HCEC 1CT (cell line): ENCODE results near the gene CTNND2.

Experiments
- DNase-seq: peaks from one replicate; pipeline ENCODE4 v3.0.0-alpha.2; 2017

CTNND2 gene

GRCh38 chr5:11904265-11904906, at the start of gene CTNND2:
Gene CTNND2 (minus strand): TSS chr5:11904446. CDS start chr5:11903853, 593 bp downstream.
- no peak for DNase-seq

- DNase-seq: no peak
These were observed 42.1 kb upstream of the CTNND2 start for GRCh38 chr5:11946317-11946716.

- no peak for DNase-seq
These were observed 37.3 kb upstream of the CTNND2 start for GRCh38 chr5:11941566-11941965.

GRCh38 chr5:11931638-11932037, 27.4 kb upstream of the CTNND2 start:
- DNase-seq: no peak

- DNase-seq: no peak
These were observed 24.7 kb upstream of the CTNND2 start for GRCh38 chr5:11928909-11929308.

GRCh38 chr5:11925701-11926100, 21.5 kb upstream of the CTNND2 start:
- DNase-seq: no peak

- DNase-seq: no peak
These were observed 18.1 kb upstream of the CTNND2 start for GRCh38 chr5:11922394-11922793.

GRCh38 chr5:11918463-11919045, 14.3 kb upstream of the CTNND2 start:
- no peak for DNase-seq

- no peak for DNase-seq
These were observed 5.2 kb upstream of the CTNND2 start for GRCh38 chr5:11909471-11909870.

- DNase-seq: no peak
These were observed 2.3 kb upstream of the CTNND2 start for GRCh38 chr5:11906497-11906896.

GRCh38 chr5:11905206-11905605, 960 bp upstream of the CTNND2 start:
- no peak for DNase-seq

GRCh38 chr5:11903614-11904264, 507 bp downstream of the CTNND2 start:
- DNase-seq: no peak

- DNase-seq: no peak
These were observed 1.1 kb downstream of the CTNND2 start for GRCh38 chr5:11903121-11903613.

GRCh38 chr5:11902201-11902619, 2.0 kb downstream of the CTNND2 start:
- no peak for DNase-seq

GRCh38 chr5:11898787-11899186, 5.5 kb downstream of the CTNND2 start:
- no peak for DNase-seq

- DNase-seq: no peak
These were observed 6.5 kb downstream of the CTNND2 start for GRCh38 chr5:11897781-11898180.

- DNase-seq: no peak
These were observed 9.3 kb downstream of the CTNND2 start for GRCh38 chr5:11894992-11895391.

GRCh38 chr5:11892832-11893231, 11.4 kb downstream of the CTNND2 start:
- no peak for DNase-seq

- no peak for DNase-seq
These were observed 13.5 kb downstream of the CTNND2 start for GRCh38 chr5:11890777-11891176.

- DNase-seq: no peak
These were observed 16.0 kb downstream of the CTNND2 start for GRCh38 chr5:11888221-11888620.

GRCh38 chr5:11878814-11879213, 25.4 kb downstream of the CTNND2 start:
- DNase-seq: no peak

GRCh38 chr5:11873587-11873986, 30.7 kb downstream of the CTNND2 start:
- DNase-seq: no peak

- no peak for DNase-seq
These were observed 35.0 kb downstream of the CTNND2 start for GRCh38 chr5:11869203-11869602.

- no peak for DNase-seq
These were observed 40.3 kb downstream of the CTNND2 start for GRCh38 chr5:11863911-11864310.
